ENCODE data around the gene PHACTR4.
A peak's percentile ranks its signal among the peaks of the same experiment; 100 is the strongest.
"Not testable (repeated sequence)": the region's sequence is repeated elsewhere in the genome, so short reads cannot be mapped to it uniquely, and the experiment has no call there.

PHACTR4 gene

DNA sequence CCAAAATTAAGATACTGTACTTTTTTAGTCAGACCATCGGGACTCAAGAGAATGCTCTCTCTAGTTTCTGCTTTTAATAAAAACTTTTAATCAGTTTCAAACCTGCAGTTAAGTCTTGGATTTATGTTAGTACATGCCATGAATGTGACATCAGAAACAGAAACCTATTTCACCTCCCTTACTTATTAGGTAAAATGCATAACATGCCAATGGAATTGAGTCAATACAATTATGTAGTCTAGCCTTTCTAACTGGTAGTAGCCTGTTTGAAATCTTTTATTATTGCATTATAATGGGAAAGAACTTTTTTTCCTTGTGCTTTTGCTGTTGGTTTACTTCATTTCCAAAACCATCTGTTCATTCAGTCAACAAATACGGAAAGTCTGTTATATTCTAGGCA is 4.8 kb downstream of the PHACTR4 start:
- Histone ChIP-seq H3K9me3 (ENCODE audit: control insufficient read depth, insufficient read depth, low read depth, low read length) (no peaks in the 10 kb centered on the region), H3K36me3 (ENCODE audit: control insufficient read depth in 2 of 2, insufficient read depth in 1 of 2, low read length in 2 of 2) (peaks cover 0 to 3% of the 10 kb centered on the region in 2 experiments; a peak in 2 of 3 replicates), H3K27ac (ENCODE audit: extremely low read depth, low read depth, low read length) (peak overlapping the region; percentile 19; the same call in 1 of the 2 replicates), H3K4me3 (ENCODE audit: low read depth, low read length) (no peak overlapping the region), H3K4me1 (ENCODE audit: control insufficient read depth, insufficient read depth, low read length) (peaks cover 17% of the 10 kb centered on the region)
- POLR2A ChIA-PET, result interaction anchor here (0.7 to 1.0 kb wide), 2 partner anchors 208 to 269 kb away, joined by 3 read pairs; partner anchors contain the start of gene TAF12
- CTCF ChIA-PET, result interaction anchor here (1.0 to 1.2 kb wide), 2 partner anchors 8 to 125 kb away, joined by 3 to 4 read pairs; no protein-coding TSS in a partner anchor
- TF ChIP-seq ZNF837 (tag by site-specific recombination; IDR thresholded peaks at IDR 0.05), result no peak
- TF ChIP-seq AEBP2 (tag by site-specific recombination; IDR thresholded peaks at IDR 0.05; ENCODE audit: borderline replicate concordance), result no peak
- TF ChIP-seq TCF7L2 (IDR thresholded peaks at IDR 0.05; ENCODE audit: borderline replicate concordance, low read depth, low read length), result no peak
- TF ChIP-seq ZNF10 (tag by site-specific recombination; IDR thresholded peaks at IDR 0.05), result peak; percentile 52; the same call in 1 of the 2 replicates
- no peak for TF ChIP-seq ZNF16 (tag by site-specific recombination; IDR thresholded peaks at IDR 0.05; ENCODE audit: low read depth)
- TF ChIP-seq ZNF248 (tag by site-specific recombination; IDR thresholded peaks at IDR 0.05), result no peak
- no peak for TF ChIP-seq ZNF529 (tag by site-specific recombination; IDR thresholded peaks at IDR 0.05; ENCODE audit: insufficient replicate concordance)
- TF ChIP-seq KLF8 (tag by site-specific recombination; IDR thresholded peaks at IDR 0.05), result no peak
- TF ChIP-seq ZNF23 (tag by site-specific recombination; IDR thresholded peaks at IDR 0.05; ENCODE audit: borderline replicate concordance), result no peak
- TF ChIP-seq, protein P1, sequence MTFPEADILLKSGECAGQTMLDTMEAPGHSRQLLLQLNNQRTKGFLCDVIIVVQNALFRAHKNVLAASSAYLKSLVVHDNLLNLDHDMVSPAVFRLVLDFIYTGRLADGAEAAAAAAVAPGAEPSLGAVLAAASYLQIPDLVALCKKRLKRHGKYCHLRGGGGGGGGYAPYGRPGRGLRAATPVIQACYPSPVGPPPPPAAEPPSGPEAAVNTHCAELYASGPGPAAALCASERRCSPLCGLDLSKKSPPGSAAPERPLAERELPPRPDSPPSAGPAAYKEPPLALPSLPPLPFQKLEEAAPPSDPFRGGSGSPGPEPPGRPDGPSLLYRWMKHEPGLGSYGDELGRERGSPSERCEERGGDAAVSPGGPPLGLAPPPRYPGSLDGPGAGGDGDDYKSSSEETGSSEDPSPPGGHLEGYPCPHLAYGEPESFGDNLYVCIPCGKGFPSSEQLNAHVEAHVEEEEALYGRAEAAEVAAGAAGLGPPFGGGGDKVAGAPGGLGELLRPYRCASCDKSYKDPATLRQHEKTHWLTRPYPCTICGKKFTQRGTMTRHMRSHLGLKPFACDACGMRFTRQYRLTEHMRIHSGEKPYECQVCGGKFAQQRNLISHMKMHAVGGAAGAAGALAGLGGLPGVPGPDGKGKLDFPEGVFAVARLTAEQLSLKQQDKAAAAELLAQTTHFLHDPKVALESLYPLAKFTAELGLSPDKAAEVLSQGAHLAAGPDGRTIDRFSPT (tag by site-specific recombination; IDR thresholded peaks at IDR 0.05), result no peak
- no peak for TF ChIP-seq RBAK (tag by site-specific recombination; IDR thresholded peaks at IDR 0.05)
- TF ChIP-seq, protein P2, sequence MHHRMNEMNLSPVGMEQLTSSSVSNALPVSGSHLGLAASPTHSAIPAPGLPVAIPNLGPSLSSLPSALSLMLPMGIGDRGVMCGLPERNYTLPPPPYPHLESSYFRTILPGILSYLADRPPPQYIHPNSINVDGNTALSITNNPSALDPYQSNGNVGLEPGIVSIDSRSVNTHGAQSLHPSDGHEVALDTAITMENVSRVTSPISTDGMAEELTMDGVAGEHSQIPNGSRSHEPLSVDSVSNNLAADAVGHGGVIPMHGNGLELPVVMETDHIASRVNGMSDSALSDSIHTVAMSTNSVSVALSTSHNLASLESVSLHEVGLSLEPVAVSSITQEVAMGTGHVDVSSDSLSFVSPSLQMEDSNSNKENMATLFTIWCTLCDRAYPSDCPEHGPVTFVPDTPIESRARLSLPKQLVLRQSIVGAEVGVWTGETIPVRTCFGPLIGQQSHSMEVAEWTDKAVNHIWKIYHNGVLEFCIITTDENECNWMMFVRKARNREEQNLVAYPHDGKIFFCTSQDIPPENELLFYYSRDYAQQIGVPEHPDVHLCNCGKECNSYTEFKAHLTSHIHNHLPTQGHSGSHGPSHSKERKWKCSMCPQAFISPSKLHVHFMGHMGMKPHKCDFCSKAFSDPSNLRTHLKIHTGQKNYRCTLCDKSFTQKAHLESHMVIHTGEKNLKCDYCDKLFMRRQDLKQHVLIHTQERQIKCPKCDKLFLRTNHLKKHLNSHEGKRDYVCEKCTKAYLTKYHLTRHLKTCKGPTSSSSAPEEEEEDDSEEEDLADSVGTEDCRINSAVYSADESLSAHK (tag by site-specific recombination; IDR thresholded peaks at IDR 0.05), result 0 out of 2 replicates have a peak, but pooled peaks have one; percentile 25
- TF ChIP-seq, protein P3, sequence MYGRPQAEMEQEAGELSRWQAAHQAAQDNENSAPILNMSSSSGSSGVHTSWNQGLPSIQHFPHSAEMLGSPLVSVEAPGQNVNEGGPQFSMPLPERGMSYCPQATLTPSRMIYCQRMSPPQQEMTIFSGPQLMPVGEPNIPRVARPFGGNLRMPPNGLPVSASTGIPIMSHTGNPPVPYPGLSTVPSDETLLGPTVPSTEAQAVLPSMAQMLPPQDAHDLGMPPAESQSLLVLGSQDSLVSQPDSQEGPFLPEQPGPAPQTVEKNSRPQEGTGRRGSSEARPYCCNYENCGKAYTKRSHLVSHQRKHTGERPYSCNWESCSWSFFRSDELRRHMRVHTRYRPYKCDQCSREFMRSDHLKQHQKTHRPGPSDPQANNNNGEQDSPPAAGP (tag by site-specific recombination; IDR thresholded peaks at IDR 0.05), result no peak
- peak; percentile 71 for TF ChIP-seq ZNF629 (tag by site-specific recombination; IDR thresholded peaks at IDR 0.05)
- TF ChIP-seq ZNF530 (tag by site-specific recombination; IDR thresholded peaks at IDR 0.05; ENCODE audit: low read depth), result no peak
- no peak for TF ChIP-seq ZNF174 (tag by site-specific recombination; IDR thresholded peaks at IDR 0.05)
- TF ChIP-seq ZNF274 (IDR thresholded peaks at IDR 0.05; ENCODE audit: low read length), result no peak
- no peak for TF ChIP-seq ZNF274 (tag by site-specific recombination; IDR thresholded peaks at IDR 0.05; ENCODE audit: borderline replicate concordance)
- TF ChIP-seq ZNF311 (tag by site-specific recombination; IDR thresholded peaks at IDR 0.05; ENCODE audit: borderline replicate concordance), result no peak
- TF ChIP-seq GLIS1 (tag by site-specific recombination; IDR thresholded peaks at IDR 0.05), result no peak
- TF ChIP-seq PRDM1 (tag by site-specific recombination; IDR thresholded peaks at IDR 0.05), result peak; percentile 46; the same call in 1 of the 2 replicates
- no peak for TF ChIP-seq ZNF510 (tag by site-specific recombination; IDR thresholded peaks at IDR 0.05; ENCODE audit: insufficient replicate concordance)
- TF ChIP-seq, protein P4, sequence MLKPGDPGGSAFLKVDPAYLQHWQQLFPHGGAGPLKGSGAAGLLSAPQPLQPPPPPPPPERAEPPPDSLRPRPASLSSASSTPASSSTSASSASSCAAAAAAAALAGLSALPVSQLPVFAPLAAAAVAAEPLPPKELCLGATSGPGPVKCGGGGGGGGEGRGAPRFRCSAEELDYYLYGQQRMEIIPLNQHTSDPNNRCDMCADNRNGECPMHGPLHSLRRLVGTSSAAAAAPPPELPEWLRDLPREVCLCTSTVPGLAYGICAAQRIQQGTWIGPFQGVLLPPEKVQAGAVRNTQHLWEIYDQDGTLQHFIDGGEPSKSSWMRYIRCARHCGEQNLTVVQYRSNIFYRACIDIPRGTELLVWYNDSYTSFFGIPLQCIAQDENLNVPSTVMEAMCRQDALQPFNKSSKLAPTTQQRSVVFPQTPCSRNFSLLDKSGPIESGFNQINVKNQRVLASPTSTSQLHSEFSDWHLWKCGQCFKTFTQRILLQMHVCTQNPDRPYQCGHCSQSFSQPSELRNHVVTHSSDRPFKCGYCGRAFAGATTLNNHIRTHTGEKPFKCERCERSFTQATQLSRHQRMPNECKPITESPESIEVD (tag by site-specific recombination; IDR thresholded peaks at IDR 0.05), result peak; percentile 45; the same call in 1 of the 2 replicates
- TF ChIP-seq, protein P5, sequence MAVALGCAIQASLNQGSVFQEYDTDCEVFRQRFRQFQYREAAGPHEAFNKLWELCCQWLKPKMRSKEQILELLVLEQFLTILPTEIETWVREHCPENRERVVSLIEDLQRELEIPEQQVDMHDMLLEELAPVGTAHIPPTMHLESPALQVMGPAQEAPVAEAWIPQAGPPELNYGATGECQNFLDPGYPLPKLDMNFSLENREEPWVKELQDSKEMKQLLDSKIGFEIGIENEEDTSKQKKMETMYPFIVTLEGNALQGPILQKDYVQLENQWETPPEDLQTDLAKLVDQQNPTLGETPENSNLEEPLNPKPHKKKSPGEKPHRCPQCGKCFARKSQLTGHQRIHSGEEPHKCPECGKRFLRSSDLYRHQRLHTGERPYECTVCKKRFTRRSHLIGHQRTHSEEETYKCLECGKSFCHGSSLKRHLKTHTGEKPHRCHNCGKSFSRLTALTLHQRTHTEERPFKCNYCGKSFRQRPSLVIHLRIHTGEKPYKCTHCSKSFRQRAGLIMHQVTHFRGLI (tag by site-specific recombination; IDR thresholded peaks at IDR 0.05), result no peak

- not testable (repeated sequence) for H3K36me3 ChIP-seq (ENCODE audit: control insufficient read depth in 2 of 2, insufficient read depth in 1 of 2, low read length in 2 of 2); H3K27ac ChIP-seq (ENCODE audit: extremely low read depth, low read depth, low read length); H3K9me3 ChIP-seq (ENCODE audit: control insufficient read depth, insufficient read depth, low read depth, low read length); H3K4me3 ChIP-seq (ENCODE audit: low read depth, low read length)
- peaks cover 16% of the 10 kb centered on the region for H3K4me1 ChIP-seq (ENCODE audit: control insufficient read depth, insufficient read depth, low read length)
- ChIA-PET POLR2A (interaction anchor here (1.0 kb wide), 1 partner anchor 206 kb away, joined by 3 read pairs; no protein-coding TSS in a partner anchor), CTCF (interaction anchor here (1.0 kb wide), 1 partner anchor 17 kb away, joined by 3 read pairs; no protein-coding TSS in a partner anchor)
These were observed 6.1 kb downstream of the PHACTR4 start for GRCh38 chr1:28375598-28375997.

Data from HEK293 (cell line).